ENCODE measurements around the gene UBE2R2. TPM values are rescaled to one million over a fixed set of nuclear protein-coding genes. Genes with fewer than 3 reads are reported as not detected.
A peak's percentile ranks its signal among the peaks of the same experiment; 100 is the strongest.

Gene UBE2R2
- total and polyA plus RNA-seq, 2 of the 4 experiments (the other 2 are of a cell fraction), result 12.7 to 24.8 TPM

GRCh38 chr9:33837138-33837537 is 20.2 kb downstream of the UBE2R2 start:
- Histone ChIP-seq H3K14ac (replicated peaks; ENCODE audit: low read depth, low read length) (no peak overlapping the region), H3K36me3 (ENCODE audit: control insufficient read depth, insufficient read depth, low read length) (no peaks in the 10 kb centered on the region), H3K18ac (ENCODE audit: low read depth, low read length) (no peak overlapping the region), H3K4ac (ENCODE audit: low read depth, low read length) (no peak overlapping the region), H2AK9ac (replicated peaks; ENCODE audit: low read depth, low read length, poor library complexity) (no peak overlapping the region), H3K27ac (ENCODE audit: insufficient read depth, low read length) (peak overlapping the region; percentile 13; the same call in 1 of the 2 replicates), H3K4me3 (ENCODE audit: insufficient read depth, low read depth, low read length) (no peak overlapping the region), H2AK5ac (ENCODE audit: low read depth, low read length) (no peak overlapping the region), H3K9me3 (ENCODE audit: control insufficient read depth, insufficient read depth, low read length) (no peaks in the 10 kb centered on the region), H4K91ac (ENCODE audit: insufficient read depth, low read depth, low read length) (no peak overlapping the region), H2BK20ac (ENCODE audit: low read depth, low read length) (no peak overlapping the region), H3K27me3 (ENCODE audit: control insufficient read depth, insufficient read depth, low read length) (no peaks in the 10 kb centered on the region), H3K23ac (ENCODE audit: low read depth, low read length) (no peak overlapping the region), H3K4me1 (ENCODE audit: control insufficient read depth, insufficient read depth, low read length) (peaks cover 13% of the 10 kb centered on the region), H3K79me1 (ENCODE audit: low read depth in 1 of 2, low read length in 2 of 2) (peaks cover 0 to 69% of the 10 kb centered on the region in 2 experiments), H4K20me1 (ENCODE audit: insufficient read depth, low read length) (peaks cover 96% of the 10 kb centered on the region), H2BK15ac (ENCODE audit: low read depth, low read length) (no peak overlapping the region), H4K8ac (ENCODE audit: low read depth in 2 of 2, low read length in 2 of 2) (no peak overlapping the region), H3K9ac (ENCODE audit: low read depth, low read length) (no peak overlapping the region), H3K56ac (ENCODE audit: extremely low read depth, insufficient read depth, low read length) (no peak overlapping the region), H2BK120ac (ENCODE audit: low read depth, low read length) (no peak overlapping the region), H3K4me2 (ENCODE audit: low read depth, low read length) (no peak overlapping the region), H2AFZ (replicated peaks; ENCODE audit: low read length, poor library complexity) (no peak overlapping the region), H2BK5ac (ENCODE audit: low read depth, low read length, poor library complexity, severe bottlenecking) (no peak overlapping the region), H4K5ac (ENCODE audit: low read depth, low read length) (no peak overlapping the region), H3K9me1 (ENCODE audit: insufficient read depth, low read length) (peaks cover 13% of the 10 kb centered on the region)
- CTCF ChIA-PET, result no interaction called here
- POLR2A ChIA-PET (ENCODE audit: unreplicated experiment), result interaction anchor here (0.6 kb wide), 1 partner anchor 372 kb away, joined by 14 read pairs; no protein-coding TSS in a partner anchor
- no peak for TF ChIP-seq BHLHE40 (IDR thresholded peaks at IDR 0.05; ENCODE audit: low read depth, low read length)
- DNase-seq (no peak), ATAC-seq (ENCODE audit: low read depth) (no peak)
- no TSS peak for BruUV-seq (replicated peaks)
- dilution Hi-C loops (cut with HindIII; ENCODE audit: low sequenced_read_pairs, unreplicated experiment), result no loop called here
- 92% methylated on average over 2 of the region's 4 CpGs; no CpG with 5 or more reads in 1 of the 2 experiments for WGBS, 2 experiments (ENCODE audit: extremely low coverage in 2 of 2, insufficient read length in 1 of 2)
- in situ Hi-C loops (cut with MboI; ENCODE audit: low sequenced_read_pairs), result no loop called here
- intact Hi-C loops (cut with micrococcal nuclease), result no loop called here
